ENCODE measurements around the gene NOL6. TPM values are rescaled to one million over a fixed set of nuclear protein-coding genes. Genes with fewer than 3 reads are reported as not detected.

Gene NOL6
- polyA plus RNA-seq, 2 of the 4 experiments (the other 2 are of a cell fraction) = 49.5 to 52.0 TPM

DNA sequence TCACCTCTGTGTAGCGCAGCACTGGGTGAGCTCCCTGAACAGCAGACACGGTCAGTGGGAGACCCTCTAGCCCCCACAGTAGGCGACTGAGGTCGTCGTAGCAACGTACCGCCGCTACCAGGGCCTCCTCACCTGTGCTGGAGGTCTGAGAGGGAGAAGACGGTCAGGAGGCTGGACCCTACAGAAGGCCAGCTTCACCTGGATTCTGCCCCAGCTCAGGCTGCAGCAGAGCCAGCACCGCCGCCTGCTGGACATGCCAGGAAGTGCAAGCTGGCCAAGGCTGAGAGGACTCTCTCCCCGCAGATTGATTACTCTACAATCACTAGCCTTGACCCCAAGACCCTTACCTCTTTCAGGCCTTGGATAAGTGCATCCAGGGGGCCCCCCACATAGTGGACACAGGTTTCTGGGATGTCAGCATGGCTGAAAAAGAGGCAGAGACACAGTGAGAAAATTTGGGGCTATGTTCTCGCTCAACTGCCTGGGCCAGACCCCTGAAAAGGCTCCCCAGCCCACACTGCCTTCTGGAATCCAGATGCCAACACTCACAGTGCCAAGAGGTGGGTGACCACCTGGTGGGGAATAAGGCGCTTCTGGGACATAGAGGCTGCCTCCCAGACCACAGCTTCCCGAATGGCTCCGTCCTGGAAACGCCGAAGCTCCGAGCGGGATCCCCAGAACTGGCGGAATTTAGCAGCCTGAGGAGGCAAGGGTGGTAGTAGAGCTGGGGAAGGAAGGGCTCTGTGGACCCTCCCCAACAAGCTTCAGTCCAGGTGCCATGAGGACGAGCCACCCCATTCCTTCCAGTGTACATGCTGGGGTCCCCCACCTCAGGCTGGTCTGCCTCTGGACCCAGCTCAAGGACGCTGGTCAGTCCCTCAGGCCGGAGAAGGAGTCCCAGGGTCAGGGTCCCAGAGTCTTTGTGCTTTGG is 6.9 kb downstream of the NOL6 start:
- DNase-seq (ENCODE audit: low read depth in 1 of 2, low spot score in 1 of 2) = peak; percentile 55 to 75
- peaks cover 4% of the 10 kb centered on the region for H3K4me1 ChIP-seq
- H3K4me3 ChIP-seq = no peak overlapping the region
- H3K27ac ChIP-seq = peak overlapping the region in 1 of 2 experiments; percentile 57; a peak in 2 of 6 replicates
- ChIA-PET POLR2A (interaction anchor here (0.9 to 1.4 kb wide), 3 partner anchors 51 to 92 kb away, joined by 3 to 4 read pairs (median 3); no protein-coding TSS in a partner anchor), CTCF (interaction anchor here (0.6 to 41.9 kb wide), 36 partner anchors 1 to 255 kb away, joined by 3 to 834 read pairs (median 4); partner anchors contain the start of genes ANKRD18B, AQP3, AQP7 and NFX1)
- no peaks in the 10 kb centered on the region for H3K9me3 ChIP-seq
- no peak overlapping the region for H3K4me2 ChIP-seq
- peak; percentile 7 for FAIRE-seq
- ATAC-seq = peak; percentile 74 to 90
- TF ChIP-seq FOSB (CRISPR knock-in tag; IDR thresholded peaks at IDR 0.05) (no peak), CBX8 (IDR thresholded peaks at IDR 0.05) (no peak), ESRRA (IDR thresholded peaks at IDR 0.05; ENCODE audit: borderline replicate concordance, low read length) (no peak), KDM5A (IDR thresholded peaks at IDR 0.05) (no peak), SMC3 (IDR thresholded peaks at IDR 0.05) (peak; percentile 96), RFX5 (IDR thresholded peaks at IDR 0.05) (no peak), CHD4 (IDR thresholded peaks at IDR 0.05; ENCODE audit: borderline replicate concordance) (no peak), JUNB (IDR thresholded peaks at IDR 0.05) (no peak), EHF (CRISPR knock-in tag; IDR thresholded peaks at IDR 0.05) (no peak), GATA3 (IDR thresholded peaks at IDR 0.05; ENCODE audit: borderline replicate concordance) (no peak), HMGXB4 (CRISPR knock-in tag; IDR thresholded peaks at IDR 0.05; ENCODE audit: borderline replicate concordance) (no peak), BHLHE40 (IDR thresholded peaks at IDR 0.05; ENCODE audit: low read depth, low read length) (no peak), NR3C1 (IDR thresholded peaks at IDR 0.05) (no peak), CTCF (IDR thresholded peaks at IDR 0.05) (peak; percentile 88), RAD21 (conservative IDR thresholded peaks at IDR 0.05 in 1 of 2, IDR thresholded peaks at IDR 0.05 in 1 of 2) (peak; percentile 90 to 92)
- TF ChIP-seq, protein P1, sequence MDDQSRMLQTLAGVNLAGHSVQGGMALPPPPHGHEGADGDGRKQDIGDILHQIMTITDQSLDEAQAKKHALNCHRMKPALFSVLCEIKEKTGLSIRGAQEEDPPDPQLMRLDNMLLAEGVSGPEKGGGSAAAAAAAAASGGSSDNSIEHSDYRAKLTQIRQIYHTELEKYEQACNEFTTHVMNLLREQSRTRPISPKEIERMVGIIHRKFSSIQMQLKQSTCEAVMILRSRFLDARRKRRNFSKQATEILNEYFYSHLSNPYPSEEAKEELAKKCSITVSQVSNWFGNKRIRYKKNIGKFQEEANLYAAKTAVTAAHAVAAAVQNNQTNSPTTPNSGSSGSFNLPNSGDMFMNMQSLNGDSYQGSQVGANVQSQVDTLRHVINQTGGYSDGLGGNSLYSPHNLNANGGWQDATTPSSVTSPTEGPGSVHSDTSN (IDR thresholded peaks at IDR 0.05) = no peak
- TF ChIP-seq, protein P2, sequence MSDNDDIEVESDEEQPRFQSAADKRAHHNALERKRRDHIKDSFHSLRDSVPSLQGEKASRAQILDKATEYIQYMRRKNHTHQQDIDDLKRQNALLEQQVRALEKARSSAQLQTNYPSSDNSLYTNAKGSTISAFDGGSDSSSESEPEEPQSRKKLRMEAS (IDR thresholded peaks at IDR 0.05) = no peak
- WGBS (ENCODE audit: missing lambda C conversion rate) = 58% methylated on average over 24 of the region's 24 CpGs

- WGBS (ENCODE audit: missing lambda C conversion rate) = 90% methylated on average over 27 of the region's 27 CpGs
- ChIA-PET CTCF (interaction anchor here (0.7 to 41.9 kb wide), 33 partner anchors 0 to 256 kb away, joined by 3 to 834 read pairs (median 5); partner anchors contain the start of genes ANKRD18B, AQP3, AQP7 and NFX1), POLR2A (interaction anchor here (0.9 to 1.4 kb wide), 4 partner anchors 8 to 91 kb away, joined by 3 to 5 read pairs (median 4); partner anchors contain the start of gene NOL6)
- Histone ChIP-seq H3K9me3 (no peaks in the 10 kb centered on the region), H3K27ac (peak overlapping the region in 1 of 2 experiments; percentile 57; a peak in 2 of 6 replicates), H3K4me3 (no peak overlapping the region), H3K4me1 (no peaks in the 10 kb centered on the region), H3K4me2 (no peak overlapping the region)
- TF ChIP-seq ZFP36 (IDR thresholded peaks at IDR 0.05; ENCODE audit: borderline replicate concordance, partially characterized antibody) (no peak), POLR2A (IDR thresholded peaks at IDR 0.05; ENCODE audit: low read length) (no peak), RFX5 (IDR thresholded peaks at IDR 0.05) (no peak)
- no peak for ATAC-seq
- FAIRE-seq = no peak
- DNase-seq (ENCODE audit: low read depth in 1 of 2, low spot score in 1 of 2) = no peak
Observed at GRCh38 chr9:33465596-33466564, 7.8 kb downstream of the NOL6 start.
